GM10266 (cell line): ENCODE results near the gene PLEKHA3.
A peak's percentile ranks its signal among the peaks of the same experiment; 100 is the strongest.
"Not testable (repeated sequence)": the region's sequence is repeated elsewhere in the genome, so short reads cannot be mapped to it uniquely, and the experiment has no call there.

Experiments
- DNase-seq: peaks from one replicate; pipeline ENCODE4 v3.0.0; 2012; ENCODE audit errors: extremely low spot score
- TF ChIP-seq, protein P1 (sequence below): IDR thresholded peaks from 2 replicates; pipeline ENCODE4 v1.5.1; 2012; ENCODE audit warnings: mild to moderate bottlenecking, low read depth; ENCODE audit not compliant: control insufficient read depth, insufficient read depth; ENCODE audit errors: missing control alignments

The PLEKHA3 gene

DNA sequence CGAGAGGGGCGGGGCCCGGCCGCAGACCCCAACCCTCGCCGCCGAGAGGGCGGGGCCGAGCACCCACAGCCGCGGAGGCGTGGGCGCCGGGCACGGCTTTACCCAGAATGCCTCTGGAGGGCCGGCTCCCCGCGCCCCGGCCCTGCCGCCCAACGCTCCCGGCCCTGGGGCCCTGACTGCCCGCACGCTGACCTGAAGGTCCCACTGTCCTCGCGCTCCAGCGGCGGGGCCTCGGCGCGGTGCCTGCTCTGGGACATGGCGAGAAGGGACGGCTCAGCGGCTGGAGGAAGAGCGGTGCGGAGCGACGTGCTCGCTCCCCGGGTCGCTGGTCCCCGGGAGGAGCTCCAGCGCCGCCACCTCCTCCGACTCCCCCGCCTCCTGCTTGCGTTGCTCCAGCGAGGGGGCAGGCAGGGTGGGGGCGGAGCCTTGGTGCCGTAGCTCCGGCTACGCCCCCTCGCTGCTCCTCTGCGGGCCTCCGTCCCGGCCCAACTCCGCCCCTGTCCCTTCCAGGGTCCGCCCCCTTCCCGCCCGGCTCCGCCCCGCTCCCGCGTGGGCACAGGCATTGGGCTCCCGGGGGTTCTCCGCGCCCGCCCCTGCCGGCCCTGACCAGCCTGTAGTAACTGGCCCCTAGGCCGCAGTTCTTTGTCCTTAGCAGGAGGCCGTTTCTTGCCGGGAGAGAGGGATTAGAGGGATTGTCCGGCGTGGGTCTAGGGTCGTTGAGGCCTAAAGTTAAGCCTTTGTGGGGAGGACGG is 29.3 kb upstream of the PLEKHA3 start, which contains the start of the genes PJVK and PRKRA:
PJVK (plus strand) TSS at position 605 of the 752 bp plus-strand sequence. CDS start 2,032 bp downstream, outside the sequence.
PRKRA (minus strand) TSS at position 402 of the 752 bp plus-strand sequence; CDS start at position 257, 145 bp downstream.
- TF ChIP-seq, protein P1, sequence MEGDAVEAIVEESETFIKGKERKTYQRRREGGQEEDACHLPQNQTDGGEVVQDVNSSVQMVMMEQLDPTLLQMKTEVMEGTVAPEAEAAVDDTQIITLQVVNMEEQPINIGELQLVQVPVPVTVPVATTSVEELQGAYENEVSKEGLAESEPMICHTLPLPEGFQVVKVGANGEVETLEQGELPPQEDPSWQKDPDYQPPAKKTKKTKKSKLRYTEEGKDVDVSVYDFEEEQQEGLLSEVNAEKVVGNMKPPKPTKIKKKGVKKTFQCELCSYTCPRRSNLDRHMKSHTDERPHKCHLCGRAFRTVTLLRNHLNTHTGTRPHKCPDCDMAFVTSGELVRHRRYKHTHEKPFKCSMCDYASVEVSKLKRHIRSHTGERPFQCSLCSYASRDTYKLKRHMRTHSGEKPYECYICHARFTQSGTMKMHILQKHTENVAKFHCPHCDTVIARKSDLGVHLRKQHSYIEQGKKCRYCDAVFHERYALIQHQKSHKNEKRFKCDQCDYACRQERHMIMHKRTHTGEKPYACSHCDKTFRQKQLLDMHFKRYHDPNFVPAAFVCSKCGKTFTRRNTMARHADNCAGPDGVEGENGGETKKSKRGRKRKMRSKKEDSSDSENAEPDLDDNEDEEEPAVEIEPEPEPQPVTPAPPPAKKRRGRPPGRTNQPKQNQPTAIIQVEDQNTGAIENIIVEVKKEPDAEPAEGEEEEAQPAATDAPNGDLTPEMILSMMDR: no peak
- DNase-seq: peak; percentile 97

DNA sequence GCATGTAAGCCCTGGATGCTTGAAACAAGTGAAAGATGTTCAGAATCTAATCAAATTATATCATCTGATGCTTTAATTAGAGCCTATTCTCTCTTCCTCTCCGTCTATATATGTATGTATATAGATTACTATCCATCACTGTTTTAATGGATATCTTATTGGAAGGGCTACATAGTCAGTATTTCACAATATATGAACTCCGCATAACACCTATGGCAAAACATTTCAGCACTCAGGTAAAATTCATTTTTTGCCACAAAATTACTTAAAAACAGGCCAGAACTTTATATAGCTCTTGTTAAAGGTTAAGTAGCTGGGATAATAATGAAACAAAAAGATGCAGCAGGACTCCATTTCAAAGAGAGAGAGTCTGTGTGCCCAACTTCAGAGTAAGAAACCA is 27.9 kb upstream of the PLEKHA3 start:
- DNase-seq: no peak
- TF ChIP-seq, protein P1: no peak

DNA sequence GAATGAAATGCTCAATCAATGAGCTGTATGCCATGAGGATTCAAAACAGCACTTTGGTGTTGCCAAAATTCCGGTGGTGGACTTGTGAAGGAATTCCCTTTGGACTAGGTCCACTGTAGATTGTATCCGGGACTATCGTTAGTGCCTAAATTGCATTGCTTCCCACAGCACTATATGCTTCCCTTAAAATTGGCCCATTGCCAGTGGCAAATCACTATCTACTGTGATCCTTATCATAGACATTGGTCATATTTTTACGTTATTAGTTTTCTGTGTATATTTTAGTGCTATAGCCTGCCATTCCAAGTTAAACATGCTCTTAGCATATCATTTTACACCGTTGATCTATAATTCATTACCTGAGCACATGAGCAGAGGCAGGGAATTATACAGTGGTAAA is 27.4 kb upstream of the PLEKHA3 start:
- DNase-seq: no peak
- TF ChIP-seq, protein P1: no peak

DNA sequence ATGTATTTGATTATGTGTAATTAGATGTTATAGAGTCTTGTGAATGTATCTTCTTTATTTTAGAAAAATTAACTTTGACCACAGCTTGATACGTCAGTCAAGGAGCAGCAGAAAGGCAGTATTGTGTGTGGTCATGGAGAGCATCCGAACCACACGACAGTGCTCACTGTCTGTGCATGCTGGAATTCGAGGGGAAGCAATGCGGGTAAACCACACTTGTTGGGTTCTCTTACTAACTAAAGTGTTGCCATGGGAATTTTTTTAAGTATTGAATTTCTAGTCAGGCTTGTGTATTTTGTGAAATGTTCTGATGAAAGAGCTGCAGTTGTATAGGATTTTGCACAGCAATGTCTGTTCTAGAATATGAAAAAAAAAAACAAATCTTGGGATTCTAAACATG is 24.3 kb upstream of the PLEKHA3 start:
- no peak for DNase-seq
- TF ChIP-seq, protein P1: no peak

DNA sequence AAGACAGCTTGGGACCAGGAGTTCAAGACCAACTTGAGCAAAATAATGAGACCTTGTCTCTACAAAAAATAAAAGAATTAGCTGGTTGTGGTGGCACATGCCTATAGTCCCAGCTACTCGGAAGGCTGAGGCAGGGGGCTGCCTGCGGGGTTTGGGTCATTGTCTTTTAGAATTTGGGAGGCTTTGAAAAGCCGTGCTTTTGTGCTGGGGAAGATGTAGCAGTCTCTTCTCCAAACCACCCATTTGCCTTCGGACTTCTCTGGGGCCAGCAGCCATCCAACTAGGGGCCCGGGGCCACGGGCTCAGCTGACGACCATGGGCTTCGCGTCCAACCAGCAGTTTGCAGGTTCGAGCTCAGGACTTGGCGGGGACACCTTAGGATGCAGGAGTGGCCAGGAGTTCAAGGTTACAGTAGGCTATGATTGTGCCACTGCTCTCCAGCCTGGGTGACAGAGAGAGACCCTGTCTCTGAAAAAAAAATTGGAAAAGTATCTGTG is 22.8 kb upstream of the PLEKHA3 start:
- TF ChIP-seq, protein P1: no peak
- DNase-seq: no peak

DNA sequence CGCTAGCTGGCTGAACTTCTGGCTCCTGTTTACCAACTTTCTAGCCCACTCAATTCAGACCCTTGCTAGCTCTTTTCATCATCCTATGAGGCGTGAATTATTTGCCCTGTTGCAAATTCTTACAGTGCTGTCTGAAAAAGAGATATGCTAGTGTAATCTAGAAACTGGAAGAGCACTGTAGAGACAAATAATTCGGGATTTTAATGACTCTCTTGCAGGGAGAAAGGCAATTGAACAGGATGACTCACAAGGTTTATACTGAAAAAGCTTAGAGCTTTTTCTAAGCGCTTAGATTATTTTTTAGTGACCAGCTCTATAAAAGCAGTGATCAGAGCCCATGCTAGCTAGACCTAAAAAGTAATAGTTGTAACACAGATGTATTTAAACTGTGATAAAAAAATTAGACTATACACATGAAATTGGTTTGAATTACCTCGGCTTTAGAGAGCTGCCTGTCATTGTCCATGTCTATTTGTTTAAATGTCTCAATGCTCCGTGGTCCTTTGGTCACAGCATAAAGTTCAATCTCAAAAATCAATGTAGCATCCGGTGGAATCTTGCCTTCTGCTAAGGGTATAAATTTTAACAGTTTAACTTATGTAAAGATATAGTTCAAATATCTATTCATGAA is 10.9 kb upstream of the PLEKHA3 start:
- TF ChIP-seq, protein P1: no peak
- DNase-seq: no peak

DNA sequence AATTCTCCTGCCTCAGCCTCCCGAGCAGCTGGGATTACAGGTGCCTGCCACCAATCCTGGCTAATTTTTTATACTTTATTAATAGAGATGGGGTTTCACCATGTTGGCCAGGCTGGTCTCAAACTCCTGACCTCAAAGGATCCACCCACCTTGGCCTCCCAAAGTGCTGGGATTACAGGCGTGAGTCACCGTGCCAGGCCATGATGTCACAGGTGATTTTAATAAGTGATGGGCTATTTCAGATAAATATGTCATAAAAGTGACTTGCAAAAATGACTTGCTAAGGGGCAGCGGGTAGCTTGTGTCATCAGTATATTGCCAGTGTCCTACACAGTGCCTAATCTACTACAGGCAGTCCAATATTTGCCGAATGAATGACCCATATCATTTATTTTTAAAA is 8.9 kb upstream of the PLEKHA3 start:
- not testable (repeated sequence) for DNase-seq

DNA sequence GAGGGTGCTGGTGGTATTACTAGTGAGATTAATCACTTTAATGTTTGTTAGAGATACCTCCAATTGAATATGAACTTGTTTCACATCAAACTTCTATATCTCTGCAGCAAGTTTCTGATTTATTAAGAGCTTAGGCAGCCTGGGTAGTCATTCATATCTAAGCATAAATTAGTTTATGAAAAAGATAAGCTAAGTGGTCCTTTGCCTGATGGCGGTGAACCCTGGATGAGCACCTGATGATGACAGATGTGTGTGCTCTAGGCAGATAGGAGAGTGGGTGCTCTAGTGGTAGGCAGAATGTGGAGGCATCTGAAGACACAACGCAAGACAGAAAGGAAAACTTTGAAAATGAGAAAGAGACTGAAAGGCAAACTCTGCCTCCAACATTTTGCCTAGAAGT is 6.9 kb upstream of the PLEKHA3 start:
- TF ChIP-seq, protein P1: no peak
- no peak for DNase-seq
